Measurements from ENCODE around the gene CAV2. TPM values are rescaled to one million over a fixed set of nuclear protein-coding genes. Genes with fewer than 3 reads are reported as not detected.

The CAV2 gene
- polyA plus RNA-seq, 4 donors = 27.4 to 41.8 (median 31.6) TPM

DNA sequence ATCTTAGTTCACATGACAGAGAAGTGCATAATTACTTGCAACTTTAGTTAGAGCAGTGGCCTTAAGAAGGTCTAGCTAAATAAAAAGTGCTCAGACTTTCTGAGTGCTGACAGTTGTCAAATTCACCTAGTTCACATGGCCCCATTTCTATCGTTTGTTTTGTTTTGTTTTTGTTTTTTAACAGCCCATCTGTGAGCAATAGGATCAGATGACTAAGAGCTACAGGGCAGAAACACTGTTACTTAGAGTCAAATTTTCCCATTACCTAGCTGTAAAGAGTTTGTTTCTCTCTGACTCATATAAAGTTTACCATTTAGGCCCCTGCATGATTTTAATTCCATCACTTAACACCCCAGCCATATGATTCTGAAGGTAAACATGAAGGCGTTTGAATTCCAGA is 44.1 kb downstream of the CAV2 start:
- no peak for DNase-seq (ENCODE audit: low read depth in 4 of 4, low spot score in 3 of 4)

DNA sequence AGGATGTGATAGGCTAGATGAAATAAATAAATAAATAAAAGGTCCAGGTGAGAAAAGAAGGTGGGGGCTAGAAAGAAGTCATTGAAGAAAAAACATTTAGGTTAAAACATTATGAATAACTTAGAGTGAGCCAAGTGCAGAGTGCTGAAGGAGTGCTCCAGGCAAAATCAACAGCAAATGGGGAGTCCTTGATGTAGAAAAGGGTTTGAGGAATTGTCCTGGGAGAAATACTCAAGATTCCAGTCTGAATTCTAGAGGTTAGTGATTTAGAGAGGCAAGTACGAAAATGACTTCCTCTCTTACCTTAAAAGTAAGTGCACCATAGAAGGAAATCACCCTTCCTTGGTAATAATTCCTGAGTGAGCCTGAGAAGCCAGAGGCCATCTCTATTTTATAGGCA is 44.9 kb downstream of the CAV2 start:
- DNase-seq (ENCODE audit: low read depth in 4 of 4, low spot score in 3 of 4) = no peak

- DNase-seq (ENCODE audit: low read depth in 4 of 4, low spot score in 3 of 4) = no peak
Observed at GRCh38 chr7:116545411-116545993, 46.0 kb downstream of the CAV2 start.

GRCh38 chr7:116546054-116546453 is 46.5 kb downstream of the CAV2 start:
- DNase-seq (ENCODE audit: low read depth in 4 of 4, low spot score in 3 of 4) = no peak

GRCh38 chr7:116546916-116547315 is 47.4 kb downstream of the CAV2 start:
- no peak for DNase-seq (ENCODE audit: low read depth in 4 of 4, low spot score in 3 of 4)

- no peak for DNase-seq (ENCODE audit: low read depth in 4 of 4, low spot score in 3 of 4)
Observed at GRCh38 chr7:116547347-116547746, 47.8 kb downstream of the CAV2 start.

GRCh38 chr7:116548506-116548905 is 49.0 kb downstream of the CAV2 start:
- no peak for DNase-seq (ENCODE audit: low read depth in 4 of 4, low spot score in 3 of 4)

DNA sequence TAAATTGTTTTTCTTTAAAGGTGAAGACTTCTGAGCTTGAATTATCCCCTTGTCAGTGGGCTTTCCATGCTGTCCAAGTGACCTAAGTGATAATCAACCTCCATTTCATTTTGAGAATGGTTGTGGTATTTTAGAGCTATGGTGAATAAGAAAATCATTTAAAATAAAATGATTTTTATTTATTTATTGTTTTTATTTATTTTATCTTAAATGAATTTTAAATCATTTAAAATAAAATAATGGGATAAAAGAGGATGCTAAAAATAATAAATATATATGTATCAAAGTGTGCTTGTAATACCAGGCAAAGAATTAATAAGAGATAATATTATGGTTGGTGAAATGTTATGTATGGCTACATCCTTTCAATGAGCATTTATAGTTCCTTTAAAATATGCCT is 49.8 kb downstream of the CAV2 start:
- no peak for DNase-seq (ENCODE audit: low read depth in 4 of 4, low spot score in 3 of 4)

- DNase-seq (ENCODE audit: low read depth in 4 of 4, low spot score in 3 of 4) = no peak
Observed at GRCh38 chr7:116551692-116552091, 52.2 kb downstream of the CAV2 start.

DNA sequence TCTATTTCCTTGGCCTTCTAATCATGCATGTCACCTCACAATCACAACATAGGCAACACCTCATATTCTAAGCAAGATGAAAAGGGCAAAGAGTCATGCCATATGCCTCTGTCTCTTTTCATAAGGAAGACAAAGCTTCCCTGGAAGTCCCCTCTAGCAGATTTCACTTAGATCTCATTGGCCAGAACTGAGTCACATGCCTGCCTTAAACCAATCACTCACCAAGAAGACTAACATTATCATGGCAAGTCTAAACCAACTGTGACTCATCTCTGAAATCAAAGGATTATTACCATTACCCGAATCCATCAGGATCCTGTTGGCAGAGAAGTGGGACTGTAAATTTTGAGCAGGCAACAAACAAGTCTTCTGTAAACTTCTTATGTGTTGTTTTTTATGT is 53.1 kb downstream of the CAV2 start:
- DNase-seq (ENCODE audit: low read depth in 4 of 4, low spot score in 3 of 4) = no peak

- DNase-seq (ENCODE audit: low read depth in 4 of 4, low spot score in 3 of 4) = no peak
Observed at GRCh38 chr7:116553168-116553964, 53.8 kb downstream of the CAV2 start.

DNA sequence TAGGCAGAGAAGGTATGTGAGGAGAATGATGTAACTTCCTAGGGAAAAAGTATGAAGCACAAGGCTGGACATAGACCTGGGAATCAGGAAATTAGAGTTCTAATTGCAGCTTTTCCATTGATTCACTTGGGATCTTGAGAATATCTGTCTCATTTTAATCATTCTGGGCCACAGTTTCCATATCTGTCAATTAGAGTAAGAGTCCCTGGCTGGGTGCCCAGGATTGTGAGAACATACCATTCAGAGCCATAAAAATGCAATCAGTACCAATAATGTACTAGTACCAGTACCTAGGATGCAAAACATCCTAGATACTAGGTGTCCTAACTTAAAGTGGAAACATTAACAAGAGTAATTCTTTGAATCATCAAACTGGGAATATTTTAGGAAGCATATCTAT is 54.9 kb downstream of the CAV2 start:
- no peak for DNase-seq (ENCODE audit: low read depth in 4 of 4, low spot score in 3 of 4)

- no peak for DNase-seq (ENCODE audit: low read depth in 4 of 4, low spot score in 3 of 4)
Observed at GRCh38 chr7:116554911-116555310, 55.4 kb downstream of the CAV2 start.

GRCh38 chr7:116557066-116557585 is 57.6 kb downstream of the CAV2 start:
- DNase-seq (ENCODE audit: low read depth in 4 of 4, low spot score in 3 of 4) = no peak

DNA sequence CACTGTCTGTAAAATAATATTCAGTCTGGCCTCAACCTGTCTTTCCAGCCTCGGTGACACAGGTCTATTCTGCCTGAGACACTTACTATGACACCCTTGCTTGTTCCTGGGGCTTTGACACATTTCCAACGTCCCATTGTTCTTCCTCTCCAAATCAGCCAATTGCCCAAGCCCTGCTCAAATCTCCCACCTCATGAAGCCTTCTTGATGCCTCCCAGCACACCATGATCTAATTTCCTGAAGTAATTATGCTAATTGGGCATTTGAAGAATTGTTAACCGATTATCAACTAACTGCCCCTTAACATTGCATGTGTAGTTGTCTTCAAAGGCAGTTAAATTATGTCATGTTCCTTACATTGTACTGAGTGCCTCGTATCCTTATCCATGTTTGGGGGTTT is 58.4 kb downstream of the CAV2 start:
- no peak for DNase-seq (ENCODE audit: low read depth in 4 of 4, low spot score in 3 of 4)

Other genes starting within 250 kb of the CAV2 start
- 10 to 100 TPM; 26.3 to 38.4 (median 34.0) TPM for gene CAV1, start 25.3 kb downstream of the CAV2 start, polyA plus RNA-seq (ENCODE audit: insufficient read length in 4 of 4)
- 10 to 100 TPM; 40.9 to 49.2 (median 46.4) TPM for gene MET, start 172.5 kb downstream of the CAV2 start, polyA plus RNA-seq (ENCODE audit: insufficient read length in 4 of 4)